GM19023 (cell line): ENCODE measurements around the gene PLPPR1.

Source experiments
- ATAC-seq: cut with Tn5 transposase; IDR thresholded peaks from one replicate; pipeline ENCODE4 v1.9.1; 2021; ENCODE audit warnings: mild to moderate bottlenecking, moderate library complexity; ENCODE audit not compliant: unreplicated experiment

PLPPR1 gene

GRCh38 chr9:101200852-101201251 is 172.3 kb downstream of the PLPPR1 start:
- no peak for ATAC-seq

GRCh38 chr9:101201630-101202029 is 173.1 kb downstream of the PLPPR1 start:
- no peak for ATAC-seq

- ATAC-seq = no peak
Observed at GRCh38 chr9:101209670-101210069, 181.1 kb downstream of the PLPPR1 start.

GRCh38 chr9:101212661-101213060 is 184.1 kb downstream of the PLPPR1 start:
- no peak for ATAC-seq

DNA sequence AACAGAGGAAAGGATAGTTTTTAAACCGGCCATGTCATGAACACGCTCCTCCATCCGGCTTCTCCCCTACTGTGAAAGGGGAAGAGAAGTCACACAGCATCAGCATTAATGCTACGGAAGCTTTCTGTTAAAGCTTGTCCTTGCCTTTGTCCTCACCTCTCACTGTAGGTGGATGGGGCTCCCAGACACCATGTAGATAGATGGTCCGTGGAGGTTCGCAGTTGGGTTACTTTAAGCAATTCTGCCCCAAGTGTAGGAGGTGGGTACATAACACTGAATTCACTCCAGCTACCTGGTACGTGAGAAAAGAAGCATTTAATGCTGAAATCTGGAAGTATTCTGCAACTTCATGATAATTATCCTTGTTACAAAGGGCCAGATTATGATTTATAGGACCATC is 190.5 kb downstream of the PLPPR1 start:
- ATAC-seq = no peak

DNA sequence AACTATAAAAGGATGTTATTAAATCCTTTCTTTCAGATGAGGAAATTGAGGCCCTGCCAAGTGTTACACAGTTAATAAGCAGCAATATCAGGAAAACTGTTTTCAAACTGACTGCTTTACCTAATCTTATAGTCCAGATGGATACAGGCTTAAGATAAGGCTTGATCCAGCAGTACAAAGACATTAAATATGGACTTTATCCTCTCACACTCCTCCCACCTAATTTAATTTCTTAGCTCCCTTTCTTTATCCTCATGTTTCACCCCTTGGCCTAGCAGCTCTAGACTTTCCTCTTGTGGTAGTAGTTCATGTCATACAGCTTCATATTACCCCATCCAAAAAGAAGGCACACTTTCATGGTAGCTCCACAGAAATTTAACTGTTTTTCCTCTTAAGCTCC is 191.8 kb downstream of the PLPPR1 start:
- ATAC-seq = no peak

- ATAC-seq = no peak
Observed at GRCh38 chr9:101225271-101225670, 196.7 kb downstream of the PLPPR1 start.

GRCh38 chr9:101226161-101226560 is 197.6 kb downstream of the PLPPR1 start:
- no peak for ATAC-seq

DNA sequence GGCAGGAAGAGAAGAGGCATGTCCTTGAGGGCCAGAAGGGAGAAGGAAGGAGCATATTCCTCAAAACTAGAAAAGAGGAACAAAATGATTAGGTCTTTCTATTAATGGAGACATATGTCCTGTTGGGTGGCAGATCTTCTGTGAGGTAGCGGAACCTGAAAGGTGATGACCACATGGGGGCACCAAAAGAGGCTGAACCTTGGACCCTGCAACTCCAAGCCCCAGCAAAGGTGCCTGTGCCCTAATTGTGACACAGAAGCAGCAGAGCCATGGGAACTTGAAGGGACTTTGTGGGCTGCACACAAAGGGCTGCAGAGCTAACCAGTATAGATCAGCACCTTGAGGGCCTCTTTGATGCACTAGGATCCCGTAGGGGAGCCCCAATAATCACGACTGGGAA is 198.3 kb downstream of the PLPPR1 start:
- no peak for ATAC-seq

- no peak for ATAC-seq
Observed at GRCh38 chr9:101229606-101230005, 201.1 kb downstream of the PLPPR1 start.

DNA sequence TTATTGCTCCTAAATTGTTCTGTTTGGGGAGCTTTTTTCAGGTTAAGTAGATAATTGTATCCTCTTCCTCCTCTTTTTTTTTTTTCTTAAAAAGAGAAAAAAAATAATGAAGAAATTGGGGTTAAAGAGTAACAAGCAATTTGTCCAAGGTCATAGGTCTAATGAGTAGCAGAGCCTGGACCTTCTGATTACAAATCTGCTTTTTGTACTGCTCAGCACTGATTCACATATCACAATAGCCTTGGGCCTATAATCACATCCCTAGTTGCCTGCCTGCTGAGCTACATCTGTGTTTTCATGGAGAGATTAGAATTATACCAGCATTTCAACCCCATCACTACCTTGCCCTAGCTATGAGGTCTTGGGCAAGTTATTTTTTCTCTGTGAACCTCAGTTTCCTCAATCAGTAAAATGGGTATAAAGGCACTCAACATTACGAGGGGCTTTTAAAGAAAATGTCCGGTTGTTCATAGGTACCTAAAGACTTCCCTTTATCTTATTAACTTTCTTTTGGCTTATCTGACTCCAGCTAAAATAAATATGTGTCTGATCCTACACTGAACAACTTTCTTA is 204.0 kb downstream of the PLPPR1 start:
- no peak for ATAC-seq

GRCh38 chr9:101235105-101235866 is 206.8 kb downstream of the PLPPR1 start:
- ATAC-seq = no peak

GRCh38 chr9:101242651-101243050 is 214.1 kb downstream of the PLPPR1 start:
- no peak for ATAC-seq

- ATAC-seq = no peak
Observed at GRCh38 chr9:101246691-101247090, 218.2 kb downstream of the PLPPR1 start.

DNA sequence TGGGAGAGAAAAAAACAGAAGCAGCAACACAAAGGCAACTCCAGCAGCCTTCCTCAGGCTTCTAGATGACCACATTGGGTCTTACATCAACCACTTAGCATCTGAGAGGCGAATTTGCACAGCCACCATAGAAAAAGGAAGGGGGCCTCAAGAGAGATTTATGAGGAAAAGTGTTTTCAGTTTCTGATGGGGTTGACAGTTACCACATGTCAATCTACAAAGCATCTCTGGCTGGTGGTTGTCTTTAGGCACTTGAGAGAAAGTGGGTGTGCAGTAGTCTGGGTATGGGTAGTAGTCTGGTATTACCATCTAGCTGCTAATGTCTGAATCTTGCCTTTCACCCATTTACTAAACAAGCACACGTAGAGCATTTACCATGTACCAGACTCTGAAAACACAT is 218.8 kb downstream of the PLPPR1 start:
- no peak for ATAC-seq

DNA sequence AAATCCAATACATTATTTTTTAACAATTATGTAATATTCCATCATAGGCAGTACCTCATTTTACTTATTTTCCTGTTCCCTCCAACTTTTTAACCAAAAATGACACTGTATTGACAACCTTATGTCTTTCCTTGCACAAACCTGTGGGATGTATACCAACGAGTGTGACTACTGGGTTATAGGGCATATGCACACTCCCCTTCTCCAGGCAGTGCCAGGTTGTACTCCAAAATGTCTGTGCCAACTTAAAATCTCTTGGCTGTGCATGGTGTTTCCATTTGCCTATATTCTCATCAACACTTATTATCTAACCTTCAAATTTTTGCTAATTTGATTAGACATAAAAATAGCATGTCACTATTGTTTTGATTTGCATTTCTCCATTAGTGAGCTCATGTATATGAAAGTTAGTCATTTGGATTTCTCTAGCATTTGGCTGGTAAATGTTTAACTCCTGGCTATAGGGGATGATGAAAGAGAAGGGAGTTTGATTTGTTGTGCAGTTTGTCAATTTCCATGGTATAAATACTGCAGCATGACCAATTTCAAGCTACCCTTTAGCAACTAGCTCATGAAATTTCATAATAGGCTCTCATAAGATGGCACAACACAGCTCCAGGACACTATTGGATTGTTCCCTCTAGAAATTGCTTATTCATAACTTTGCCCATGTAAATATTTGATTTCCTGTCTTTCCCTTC is 226.4 kb downstream of the PLPPR1 start:
- no peak for ATAC-seq

DNA sequence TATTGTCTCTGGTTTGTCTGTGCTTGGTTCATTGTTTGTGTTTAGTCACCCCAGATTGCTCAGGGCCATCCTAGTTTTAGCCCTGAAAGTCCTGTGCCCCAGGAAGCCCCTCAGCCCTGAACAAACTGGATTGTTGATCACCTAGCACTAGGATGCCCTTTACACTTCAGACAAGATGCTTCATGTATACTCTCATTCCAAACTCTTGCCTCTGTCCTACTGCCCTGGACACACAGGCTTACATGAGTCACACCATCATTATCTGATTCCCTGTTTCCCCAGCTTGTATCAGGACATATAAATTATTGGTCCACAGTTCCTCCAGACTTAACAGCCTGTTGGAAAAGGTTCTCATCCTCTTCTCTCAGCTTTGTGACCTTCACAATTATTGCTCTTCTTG is 236.2 kb downstream of the PLPPR1 start:
- ATAC-seq = no peak

GRCh38 chr9:101265261-101265660 is 236.7 kb downstream of the PLPPR1 start:
- ATAC-seq = no peak

GRCh38 chr9:101268426-101268825 is 239.9 kb downstream of the PLPPR1 start:
- no peak for ATAC-seq

- no peak for ATAC-seq
Observed at GRCh38 chr9:101269591-101270283, 241.2 kb downstream of the PLPPR1 start.

DNA sequence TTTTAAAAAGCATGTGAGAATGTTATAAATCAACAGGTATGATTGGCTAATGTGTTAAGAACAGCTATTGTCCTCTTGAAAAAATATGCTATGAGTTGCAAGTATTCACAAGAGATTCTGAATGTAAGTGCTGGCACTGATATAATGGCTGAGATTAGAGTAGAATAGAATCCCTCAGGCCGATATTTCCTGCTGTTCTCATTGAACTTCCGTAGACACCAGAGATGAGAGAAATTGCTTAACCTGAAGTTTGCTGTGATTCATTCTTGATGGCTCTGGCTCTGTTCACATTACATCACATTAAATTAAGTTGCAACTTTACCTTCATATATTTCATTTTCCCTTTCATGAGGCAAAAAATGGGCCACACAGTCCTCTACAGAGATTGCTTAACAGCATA is 241.8 kb downstream of the PLPPR1 start:
- no peak for ATAC-seq

GRCh38 chr9:101271102-101271501 is 242.6 kb downstream of the PLPPR1 start:
- no peak for ATAC-seq
